Tongue (tissue), 2 donors: ENCODE data around the gene GLRA2. TPM values are rescaled to one million over a fixed set of nuclear protein-coding genes. Genes with fewer than 3 reads are reported as not detected.
A peak's percentile ranks its signal among the peaks of the same experiment; 100 is the strongest.
"Not testable (repeated sequence)": the region's sequence is repeated elsewhere in the genome, so short reads cannot be mapped to it uniquely, and the experiment has no call there.

Experiments used
- DNase-seq: peaks from one replicate; pipeline ENCODE4 v3.0.0-alpha.2; 2015
- total RNA-seq: library from RNA; depleted of rRNA; stranded (reverse); fragments of >200 nt; gene quantifications from one replicate; pipeline ENCODE4 v1.2.3, GENCODE V29; 2014

The GLRA2 gene
- total RNA-seq, 1 donor from 2014 or later = not detected

GRCh38 chrX:14591976-14592375 is 62.6 kb downstream of the GLRA2 start:
- DNase-seq = no peak

GRCh38 chrX:14594521-14594920 is 65.2 kb downstream of the GLRA2 start:
- DNase-seq = no peak

GRCh38 chrX:14598330-14598729 is 69.0 kb downstream of the GLRA2 start:
- no peak for DNase-seq

DNA sequence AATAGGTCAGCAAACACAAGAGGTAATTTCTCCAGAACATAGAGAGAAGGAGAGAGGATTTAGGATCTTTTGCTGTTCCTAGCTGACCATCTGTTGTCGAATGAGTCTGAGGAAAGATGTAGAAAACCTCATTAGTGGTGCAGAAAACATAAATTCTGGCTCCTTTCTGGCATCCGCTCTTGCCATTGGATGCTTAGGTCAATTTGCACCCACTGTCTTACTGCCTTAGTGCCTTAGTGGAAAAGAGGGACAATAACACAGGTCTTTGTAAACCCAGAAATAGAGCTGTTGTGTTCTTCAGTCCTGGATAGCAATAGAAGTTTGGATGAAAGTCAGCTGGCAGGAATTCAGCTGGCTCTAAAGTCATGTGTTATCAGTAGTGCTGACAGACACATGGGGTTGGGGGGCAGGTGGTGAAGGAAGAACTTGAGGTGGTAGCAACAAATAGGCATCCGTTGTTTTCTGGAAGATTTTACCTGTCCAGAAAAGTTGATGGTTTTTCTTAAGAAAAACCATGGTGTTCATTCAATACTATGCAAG is 78.2 kb downstream of the GLRA2 start:
- DNase-seq = no peak

DNA sequence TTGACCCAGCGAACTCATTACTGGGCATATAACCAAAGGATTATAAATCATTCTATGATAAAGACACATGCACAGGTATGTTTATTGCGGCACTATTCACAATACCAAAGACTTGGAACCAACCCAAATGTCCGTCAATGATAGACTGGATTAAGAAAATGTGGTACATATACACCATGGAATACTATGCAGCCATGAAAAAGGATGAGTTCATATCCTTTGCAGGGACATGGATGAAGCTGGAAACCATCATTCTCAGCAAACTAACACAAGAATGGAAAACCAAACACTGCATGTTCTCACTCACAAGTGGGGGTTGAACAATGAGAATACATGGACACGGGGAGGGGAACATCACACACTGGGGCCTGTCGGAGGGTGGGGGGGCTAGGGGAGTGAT is 83.1 kb downstream of the GLRA2 start:
- DNase-seq = not testable (repeated sequence)

DNA sequence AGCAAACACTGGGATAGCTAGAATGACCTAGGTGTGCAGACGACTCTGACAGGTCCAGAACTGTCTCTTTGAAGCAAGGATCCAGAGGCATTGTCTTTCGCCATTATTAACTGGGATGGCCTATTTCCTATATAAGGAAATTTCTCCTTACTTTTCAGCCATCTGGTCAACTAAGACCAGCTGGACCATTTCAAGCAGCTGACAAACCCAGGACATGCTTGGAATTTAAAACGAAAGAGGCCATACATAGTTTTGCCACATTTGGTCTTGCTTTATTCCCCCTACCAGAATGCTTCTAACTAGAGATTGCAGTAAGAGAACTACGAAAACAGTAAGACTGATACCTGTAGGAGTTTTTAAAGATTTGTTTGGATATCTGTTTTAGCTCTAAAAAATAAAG is 87.0 kb downstream of the GLRA2 start:
- peak; percentile 68 for DNase-seq

DNA sequence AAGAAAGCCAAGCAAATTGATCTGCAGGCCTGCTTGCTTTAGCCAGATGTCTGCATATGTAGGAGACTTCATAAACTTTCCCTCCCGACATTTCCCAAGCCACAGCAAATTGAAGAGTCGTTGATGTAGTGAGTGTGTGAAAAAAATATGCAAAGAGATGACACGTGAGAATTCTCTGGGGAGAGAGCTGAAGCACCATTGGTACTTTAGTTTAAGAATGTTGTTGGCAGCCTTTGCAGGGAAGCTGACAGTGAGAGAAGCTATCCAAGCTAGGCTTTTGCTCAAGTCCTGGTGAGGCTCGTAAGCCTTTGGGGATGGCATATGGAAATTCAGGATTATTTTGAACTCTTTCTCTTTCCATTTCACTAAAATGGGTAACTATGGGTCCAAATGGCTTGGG is 87.5 kb downstream of the GLRA2 start:
- DNase-seq = peak; percentile 87

GRCh38 chrX:14618177-14618965 is 89.0 kb downstream of the GLRA2 start:
- peak; percentile 48 for DNase-seq

- no peak for DNase-seq
These were observed 101.4 kb downstream of the GLRA2 start for GRCh38 chrX:14630733-14631132.

- no peak for DNase-seq
These were observed 112.6 kb downstream of the GLRA2 start for GRCh38 chrX:14641681-14642655.

GRCh38 chrX:14660970-14661369 is 131.6 kb downstream of the GLRA2 start:
- DNase-seq = no peak

DNA sequence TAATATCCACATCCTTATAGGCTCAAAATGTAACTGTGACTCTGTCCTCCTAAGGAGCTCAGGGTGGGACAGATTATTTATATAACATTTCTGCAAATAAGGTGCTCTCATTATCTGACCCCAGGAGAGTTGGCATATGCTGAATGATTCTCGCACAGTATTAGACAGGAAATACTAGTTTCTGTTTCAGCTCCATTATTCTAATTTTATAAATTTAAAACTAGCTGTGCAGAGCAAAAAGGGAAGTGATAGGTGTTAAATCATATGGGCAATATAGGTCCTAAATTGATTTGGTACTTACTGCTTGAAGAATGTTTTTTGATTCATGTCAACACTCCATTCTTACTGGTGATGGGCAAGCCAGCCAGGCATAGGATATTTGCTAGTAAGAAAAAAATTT is 141.5 kb downstream of the GLRA2 start:
- no peak for DNase-seq

- no peak for DNase-seq
These were observed 143.4 kb downstream of the GLRA2 start for GRCh38 chrX:14672611-14673172.

- no peak for DNase-seq
These were observed 143.9 kb downstream of the GLRA2 start for GRCh38 chrX:14673236-14673635.

GRCh38 chrX:14673764-14674163 is 144.4 kb downstream of the GLRA2 start:
- DNase-seq = peak; percentile 37

- DNase-seq = no peak
These were observed 146.2 kb downstream of the GLRA2 start for GRCh38 chrX:14675500-14675899.

GRCh38 chrX:14676431-14676830 is 147.1 kb downstream of the GLRA2 start:
- DNase-seq = no peak

- DNase-seq = not testable (repeated sequence)
These were observed 159.0 kb downstream of the GLRA2 start for GRCh38 chrX:14688331-14688730.

DNA sequence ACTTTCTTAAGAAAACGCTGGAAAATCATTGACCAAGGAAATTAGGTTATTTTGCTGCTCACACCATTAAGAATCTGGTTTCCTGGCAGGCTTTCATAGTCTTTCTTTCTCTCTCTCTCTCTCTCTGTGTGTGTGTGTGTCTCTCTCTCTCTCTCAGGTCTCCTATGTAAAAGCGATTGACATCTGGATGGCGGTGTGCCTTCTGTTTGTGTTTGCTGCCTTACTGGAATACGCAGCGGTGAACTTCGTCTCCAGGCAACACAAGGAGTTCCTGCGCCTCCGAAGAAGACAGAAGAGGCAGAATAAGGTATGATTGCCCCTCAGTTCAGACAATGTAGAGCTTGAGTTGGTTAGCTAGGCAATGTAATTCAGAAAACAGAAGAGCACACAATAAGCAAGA is 161.2 kb downstream of the GLRA2 start:
- DNase-seq = peak; percentile 20

DNA sequence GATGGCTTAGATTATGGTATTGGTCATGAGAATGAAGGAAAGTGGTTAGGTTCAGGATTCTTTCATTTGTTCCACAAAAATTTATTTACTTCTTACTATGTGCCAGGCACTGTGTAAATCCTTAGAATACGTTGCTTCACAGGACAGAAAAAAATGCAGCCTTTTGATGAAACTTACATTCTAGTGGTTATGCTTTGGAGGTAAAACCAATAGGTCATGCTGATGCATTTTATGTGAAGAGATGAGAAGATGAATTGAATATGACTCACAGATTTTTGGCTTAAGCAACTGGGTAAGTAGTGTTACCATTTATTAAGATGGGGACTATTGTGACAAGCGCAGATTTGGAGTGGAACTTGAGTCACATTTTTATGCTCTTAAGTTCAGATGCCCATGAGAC is 165.3 kb downstream of the GLRA2 start:
- DNase-seq = no peak

GRCh38 chrX:14697451-14697850 is 168.1 kb downstream of the GLRA2 start:
- DNase-seq = peak; percentile 24

DNA sequence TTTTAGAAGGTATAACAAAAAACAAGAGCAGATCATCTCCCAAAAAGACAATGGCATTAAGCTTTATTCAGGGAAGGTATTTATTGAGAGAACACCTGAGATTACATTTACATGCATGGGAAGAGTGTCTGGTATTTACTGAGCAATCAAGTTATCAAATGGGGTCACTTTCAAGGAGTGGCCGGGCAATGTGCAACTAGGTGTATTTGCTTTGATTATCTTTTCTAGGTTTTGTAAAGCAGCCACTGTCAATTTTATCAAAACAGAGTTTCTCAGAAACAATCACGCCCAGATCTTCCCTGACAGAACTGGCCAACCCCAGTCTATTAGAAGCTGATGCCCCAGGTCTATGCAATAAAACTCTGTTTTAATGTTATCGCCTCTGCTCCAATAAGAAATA is 169.5 kb downstream of the GLRA2 start:
- DNase-seq = no peak

DNA sequence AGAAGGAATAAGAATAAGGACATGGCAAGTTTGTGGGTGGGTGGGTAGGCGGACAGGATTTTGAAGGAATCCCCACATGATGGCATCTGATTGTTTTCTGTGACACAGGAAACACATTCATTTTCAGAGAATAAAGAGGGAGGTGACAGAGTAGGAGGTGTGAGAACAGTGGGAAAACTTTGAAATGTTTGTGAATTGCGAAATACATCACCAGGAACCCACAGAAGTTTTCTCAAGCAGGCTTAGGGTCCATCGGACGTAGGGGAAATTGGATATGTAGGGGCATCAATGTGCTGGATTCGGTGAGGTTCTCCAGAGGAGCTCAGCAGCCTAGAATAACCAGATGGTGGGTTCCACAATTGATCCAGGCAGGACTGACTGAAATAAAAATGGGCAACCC is 171.6 kb downstream of the GLRA2 start:
- DNase-seq = no peak
